GM18951 (cell line): ENCODE measurements around the gene OTULINL.

Source experiments
- POLR2A ChIP-seq: IDR thresholded peaks from 4 replicates; pipeline ENCODE4 v1.6.1; 2011; ENCODE audit warnings: mild to moderate bottlenecking; ENCODE audit not compliant: insufficient read length, insufficient read depth; ENCODE audit errors: extremely low read depth
- in situ Hi-C: fragments of 300-500 bp; cut with MboI; formaldehyde crosslinking; loops from one replicate; pipeline ENCODE4 v1.12.0; 2022; ENCODE audit warnings: low sequenced_read_pairs, mixed read lengths, inconsistent platforms; ENCODE audit not compliant: unreplicated experiment

The OTULINL gene

GRCh38 chr5:14640765-14641164, 59.2 kb downstream of the OTULINL start:
- in situ Hi-C loops = loop anchor here (25.0 kb wide), 2 partner anchors 228 to 653 kb away; no protein-coding TSS in a partner anchor
- no peak for TF ChIP-seq POLR2A

DNA sequence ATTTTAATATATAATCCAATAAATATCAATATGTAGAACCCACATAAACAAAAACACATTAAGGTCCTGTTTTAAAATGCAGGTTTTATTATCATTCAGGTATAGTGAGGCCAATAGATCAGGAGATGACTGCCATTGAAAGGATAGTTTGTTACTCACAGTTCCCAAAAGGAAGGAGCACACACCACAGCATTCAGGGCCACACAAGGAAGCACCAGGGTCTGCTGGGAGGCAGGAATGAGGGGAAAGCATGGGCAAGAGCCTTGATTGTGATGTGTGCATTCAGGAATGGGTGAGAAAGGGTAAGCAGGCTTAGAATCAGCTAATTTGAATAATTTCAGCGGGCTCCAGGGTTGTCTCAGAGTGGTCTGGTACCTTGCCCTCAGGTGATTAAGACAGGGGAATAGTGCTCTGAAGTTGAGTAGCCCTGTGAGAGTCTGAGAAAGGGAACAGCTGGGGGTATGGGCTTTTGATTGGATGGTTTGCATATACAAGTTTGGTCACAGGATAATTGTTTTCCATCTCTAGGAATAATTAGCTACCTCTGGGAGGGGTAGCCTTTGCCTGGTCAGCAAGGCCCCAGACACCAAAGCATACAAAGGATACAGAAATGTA, 63.1 kb downstream of the OTULINL start:
- in situ Hi-C loops = loop anchor here (25.0 kb wide), 2 partner anchors 232 to 657 kb away; no protein-coding TSS in a partner anchor
- TF ChIP-seq POLR2A = no peak

DNA sequence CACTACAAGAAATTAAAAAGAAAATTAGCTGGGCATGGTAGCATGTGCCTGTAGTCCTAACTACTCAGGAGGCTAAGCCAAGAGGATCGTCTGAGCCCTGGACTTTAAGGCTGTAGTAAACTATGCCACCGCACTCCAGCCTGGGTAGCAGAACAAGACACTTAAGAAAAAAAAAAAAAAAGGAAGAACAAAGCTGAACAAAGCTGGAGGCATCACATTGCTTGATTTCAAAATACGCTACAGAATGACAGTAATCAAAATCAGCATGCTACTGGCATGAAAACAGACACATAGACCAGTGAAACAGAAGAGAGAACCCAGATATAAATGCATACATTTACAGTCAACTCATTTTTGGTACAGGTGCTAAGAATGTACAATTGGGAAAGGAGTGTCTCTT, 68.5 kb downstream of the OTULINL start:
- in situ Hi-C loops = loop anchor here (25.0 kb wide), 1 partner anchor 488 kb away; no protein-coding TSS in a partner anchor
- TF ChIP-seq POLR2A = no peak

DNA sequence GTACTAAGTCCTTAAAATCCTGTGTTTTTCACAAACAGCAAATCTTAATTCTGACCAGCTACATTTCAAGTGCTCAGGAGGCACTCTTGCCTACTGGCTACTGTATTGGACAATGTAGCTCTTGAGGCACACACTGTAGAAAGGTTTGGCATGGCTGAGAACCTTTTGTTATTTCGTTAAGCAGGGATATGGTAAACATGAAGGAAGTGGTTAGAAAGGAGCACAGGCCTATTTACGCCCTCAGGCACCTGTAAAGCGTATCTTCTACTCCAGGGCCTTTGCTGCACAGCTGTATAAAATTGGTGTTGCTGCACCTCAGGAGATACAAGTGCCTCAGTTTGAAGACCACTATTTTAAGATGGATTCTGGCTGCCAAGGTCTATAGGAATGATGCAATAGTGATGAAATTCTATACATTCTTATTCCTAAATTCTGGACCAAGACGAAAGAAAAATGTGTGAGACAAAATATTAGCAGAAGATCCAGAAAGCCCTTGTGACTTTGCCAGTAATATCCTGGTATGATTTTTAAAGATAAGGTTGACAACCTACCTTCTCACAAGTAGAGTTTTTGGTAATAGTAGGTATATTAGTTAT, 73.7 kb downstream of the OTULINL start:
- no peak for TF ChIP-seq POLR2A
- in situ Hi-C loops = loop anchor here (25.0 kb wide), 1 partner anchor 493 kb away; no protein-coding TSS in a partner anchor

GRCh38 chr5:14656898-14657297, 75.3 kb downstream of the OTULINL start:
- no peak for TF ChIP-seq POLR2A
- in situ Hi-C loops = loop anchor here (25.0 kb wide), 1 partner anchor 495 kb away; no protein-coding TSS in a partner anchor

- TF ChIP-seq POLR2A = no peak
- in situ Hi-C loops = loop anchor here (25.0 kb wide), 1 partner anchor 498 kb away; no protein-coding TSS in a partner anchor
These were observed 78.4 kb downstream of the OTULINL start for GRCh38 chr5:14659821-14660607.

- in situ Hi-C loops = loop anchor here (25.0 kb wide), 1 partner anchor 499 kb away; no protein-coding TSS in a partner anchor
- TF ChIP-seq POLR2A = no peak
These were observed 79.2 kb downstream of the OTULINL start for GRCh38 chr5:14660833-14661232.
